NCI-H748 (cell line): ENCODE data around the gene LRIG3.
"Not testable (repeated sequence)": the region's sequence is repeated elsewhere in the genome, so short reads cannot be mapped to it uniquely, and the experiment has no call there.

ENCODE experiments used
- DNase-seq: peaks from one replicate; lab custom pipeline; 2025; ENCODE audit not compliant: unreplicated experiment; lab: John Stamatoyannopoulos, UW

Gene LRIG3

GRCh38 chr12:58920102-58920960 is at the start of gene LRIG3:
Gene LRIG3 (minus strand): TSS chr12:58920504. CDS start chr12:58920235, 269 bp downstream.
- peak; percentile 87 for DNase-seq

DNA sequence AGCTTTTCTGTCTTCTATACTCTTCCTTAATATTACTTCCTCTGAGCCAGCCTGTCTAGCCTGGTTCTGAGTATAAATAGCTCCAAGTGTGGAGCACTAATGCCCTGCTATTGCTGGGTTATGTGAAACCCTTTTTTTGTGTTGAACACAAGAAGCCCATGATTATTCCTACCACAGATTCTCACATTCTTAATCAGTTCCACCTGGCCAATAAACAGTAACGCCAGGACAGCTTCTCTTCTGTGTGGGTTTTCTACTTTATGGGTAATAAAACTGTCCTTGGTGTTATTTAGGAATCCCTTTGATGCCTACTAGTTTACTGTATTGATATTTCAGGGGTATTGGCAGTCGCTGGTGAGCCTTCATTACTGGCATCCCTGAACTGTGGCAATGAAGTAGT is 48.9 kb upstream of the LRIG3 start:
- DNase-seq = no peak

GRCh38 chr12:58967561-58967960 is 47.3 kb upstream of the LRIG3 start:
- no peak for DNase-seq

DNA sequence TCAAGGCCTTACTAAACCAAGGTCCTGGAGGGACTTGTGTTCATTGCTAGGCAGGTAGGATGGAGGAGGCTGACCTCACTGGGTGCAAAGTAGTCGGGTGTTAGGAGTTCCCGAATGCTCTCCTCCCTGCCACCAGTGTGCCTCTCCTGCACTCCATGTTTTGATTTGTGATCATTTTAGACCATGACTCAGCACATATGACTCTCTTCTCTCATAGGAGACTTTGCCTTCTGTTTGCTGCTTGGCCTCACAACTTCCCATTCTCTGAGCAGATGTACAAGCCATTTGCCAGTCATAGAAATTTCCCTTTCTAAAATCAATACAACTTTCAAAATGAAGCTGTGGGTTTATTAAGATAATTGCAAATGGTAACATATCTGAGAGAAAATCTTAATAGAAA is 46.6 kb upstream of the LRIG3 start:
- no peak for DNase-seq

- no peak for DNase-seq
Measured at GRCh38 chr12:58965568-58965967, 45.3 kb upstream of the LRIG3 start.

DNA sequence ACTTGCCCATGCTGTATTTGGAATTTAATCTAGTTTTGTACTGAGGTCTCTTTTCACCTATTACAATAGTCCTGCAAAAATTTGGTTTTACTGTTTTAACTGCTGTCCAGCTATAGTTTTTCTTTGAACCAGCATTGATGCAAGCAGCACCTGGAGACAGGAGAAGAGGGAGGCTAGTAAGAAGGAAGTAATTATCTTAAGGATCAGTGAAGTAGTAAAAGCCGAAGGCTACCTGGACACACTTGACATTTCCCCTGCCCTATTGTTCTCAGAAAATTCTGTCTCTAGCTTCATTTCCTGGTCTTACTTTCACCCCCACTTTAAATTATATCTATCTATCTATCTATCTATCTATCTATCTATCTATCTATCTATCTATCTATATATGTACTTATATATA is 43.5 kb upstream of the LRIG3 start:
- no peak for DNase-seq

DNA sequence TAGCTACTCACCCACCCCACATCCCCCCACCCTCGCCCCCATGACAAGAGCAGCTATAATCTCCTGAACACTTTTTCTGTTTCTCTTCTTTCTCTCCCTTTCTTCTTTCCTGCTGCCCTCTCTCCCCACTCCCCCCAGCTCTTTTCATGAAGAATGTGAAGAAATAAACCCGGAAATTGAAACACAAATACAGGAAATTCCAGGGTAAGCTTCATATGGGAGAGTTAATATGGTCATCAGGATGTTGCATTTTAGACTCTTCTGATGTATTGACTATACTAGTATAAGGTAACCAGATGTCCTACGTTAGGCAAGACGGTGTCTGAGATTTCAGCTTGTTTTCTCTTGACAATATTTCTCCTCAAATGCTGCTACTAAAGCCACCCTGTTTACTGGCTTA is 41.6 kb upstream of the LRIG3 start:
- DNase-seq = no peak

DNA sequence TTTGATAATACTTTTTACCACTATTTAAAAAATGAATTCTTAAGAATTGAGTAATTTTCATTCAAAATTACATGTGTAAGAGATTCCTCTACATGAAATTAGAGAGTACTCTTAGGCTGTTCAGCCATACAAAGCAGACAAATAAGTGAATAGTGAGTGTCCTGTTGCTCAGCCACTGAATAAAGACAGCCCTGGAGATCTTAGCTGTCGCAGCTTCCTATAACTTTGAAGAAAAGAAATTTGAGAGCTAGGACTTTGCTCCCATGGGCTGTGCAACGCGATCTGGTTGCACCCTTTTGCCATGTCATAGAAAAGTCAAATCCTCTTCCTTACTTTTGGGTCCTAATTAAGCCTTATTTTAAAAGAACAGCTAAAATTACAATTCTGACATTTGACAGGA is 40.9 kb upstream of the LRIG3 start:
- DNase-seq = no peak

GRCh38 chr12:58959639-58960300 is 39.5 kb upstream of the LRIG3 start:
- no peak for DNase-seq

- DNase-seq = no peak
Measured at GRCh38 chr12:58957298-58957697, 37.0 kb upstream of the LRIG3 start.

- no peak for DNase-seq
Measured at GRCh38 chr12:58955849-58956248, 35.5 kb upstream of the LRIG3 start.

- no peak for DNase-seq
Measured at GRCh38 chr12:58954002-58954401, 33.7 kb upstream of the LRIG3 start.

- DNase-seq = no peak
Measured at GRCh38 chr12:58950739-58951100, 30.4 kb upstream of the LRIG3 start.

- not testable (repeated sequence) for DNase-seq
Measured at GRCh38 chr12:58949954-58950738, 29.8 kb upstream of the LRIG3 start.

- DNase-seq = no peak
Measured at GRCh38 chr12:58943079-58943478, 22.8 kb upstream of the LRIG3 start.

GRCh38 chr12:58942345-58942744 is 22.0 kb upstream of the LRIG3 start:
- no peak for DNase-seq

DNA sequence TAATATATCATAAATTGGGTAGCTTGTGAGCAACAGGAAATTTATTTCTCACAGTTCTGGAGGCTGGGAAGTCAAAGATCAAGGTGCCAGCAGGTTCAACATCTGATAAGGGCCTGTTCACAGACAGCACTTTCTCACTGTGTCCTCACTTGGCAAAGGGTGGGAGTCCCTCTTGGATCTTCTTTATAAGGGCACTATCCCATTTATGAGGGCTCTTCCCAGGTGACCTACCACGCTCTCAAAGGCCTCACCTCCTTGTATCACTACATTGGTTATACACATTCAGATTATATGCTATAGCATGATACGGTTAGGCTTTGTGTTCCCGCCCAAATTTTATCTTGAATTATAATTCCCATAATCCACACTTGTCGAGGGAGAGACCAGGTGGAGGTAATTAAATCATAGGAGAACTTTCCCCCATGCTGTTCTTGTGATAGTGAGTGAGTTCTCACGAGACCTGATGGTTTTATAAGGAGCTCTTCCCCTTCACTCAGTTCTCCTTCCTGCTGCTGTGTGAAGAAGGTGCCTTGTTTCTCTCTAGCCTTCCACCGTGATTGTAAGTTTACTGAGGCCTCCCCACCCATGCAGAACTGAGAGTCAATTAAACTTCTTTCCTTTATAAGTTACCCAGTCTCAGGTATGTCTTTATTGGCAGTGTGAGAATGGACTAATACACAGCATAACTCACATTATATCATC is 19.2 kb upstream of the LRIG3 start:
- DNase-seq = no peak

DNA sequence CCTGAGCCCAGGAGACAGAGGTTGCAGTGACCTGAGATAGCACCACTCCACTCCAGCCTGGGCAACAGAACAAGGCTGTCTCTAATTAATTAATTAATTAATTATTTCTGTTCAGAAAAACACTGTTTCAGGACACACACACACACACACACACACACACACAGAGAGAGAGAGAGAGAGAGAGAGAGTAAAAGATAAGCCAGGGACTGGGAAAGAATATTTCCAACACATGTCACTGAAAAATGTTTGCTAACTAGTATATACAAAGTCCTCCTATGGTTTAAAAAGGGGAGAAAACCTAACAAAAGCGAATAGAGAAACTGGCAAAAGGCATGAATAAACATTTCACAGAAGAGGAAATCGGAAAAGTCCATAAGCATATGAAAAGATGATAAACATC is 18.1 kb upstream of the LRIG3 start:
- DNase-seq = no peak

DNA sequence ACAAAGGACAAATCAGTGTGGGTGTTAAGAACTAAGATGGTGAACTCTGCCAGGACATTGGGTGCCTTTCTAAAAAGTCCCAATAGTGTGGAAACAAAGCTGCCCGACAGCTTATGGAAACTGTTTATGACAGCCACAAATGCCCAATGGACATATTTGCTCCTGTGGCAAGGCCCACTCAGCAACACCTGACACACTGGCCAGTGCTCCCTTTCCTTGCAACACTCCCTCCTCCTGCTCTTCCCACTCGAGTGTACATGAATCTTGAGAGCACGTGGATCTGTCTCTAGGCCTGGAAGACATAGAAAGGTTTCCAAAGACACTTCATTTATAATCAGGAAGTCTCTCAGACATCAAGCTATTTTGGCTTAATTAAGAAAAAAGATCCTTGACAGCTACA is 14.2 kb upstream of the LRIG3 start:
- DNase-seq = no peak

- no peak for DNase-seq
Measured at GRCh38 chr12:58932806-58933681, 12.7 kb upstream of the LRIG3 start.
